ENCODE data around the gene LAYN.

- TF ChIP-seq CTCF (IDR thresholded peaks at IDR 0.05; ENCODE audit: low read depth, low read length, poor library complexity, severe bottlenecking): no peak
- TF ChIP-seq EZH2phosphoT487 (IDR thresholded peaks at IDR 0.05; ENCODE audit: borderline replicate concordance, low read length): no peak
These were observed 46.5 kb upstream of the LAYN start for GRCh38 chr11:111494040-111494439.
